ENCODE results near the gene NDUFS3.

Gene NDUFS3

GRCh38 chr11:47592251-47592650, 13.4 kb downstream of the NDUFS3 start:
- no peak for DNase-seq

GRCh38 chr11:47592970-47593369, 14.1 kb downstream of the NDUFS3 start:
- DNase-seq, result no peak

DNA sequence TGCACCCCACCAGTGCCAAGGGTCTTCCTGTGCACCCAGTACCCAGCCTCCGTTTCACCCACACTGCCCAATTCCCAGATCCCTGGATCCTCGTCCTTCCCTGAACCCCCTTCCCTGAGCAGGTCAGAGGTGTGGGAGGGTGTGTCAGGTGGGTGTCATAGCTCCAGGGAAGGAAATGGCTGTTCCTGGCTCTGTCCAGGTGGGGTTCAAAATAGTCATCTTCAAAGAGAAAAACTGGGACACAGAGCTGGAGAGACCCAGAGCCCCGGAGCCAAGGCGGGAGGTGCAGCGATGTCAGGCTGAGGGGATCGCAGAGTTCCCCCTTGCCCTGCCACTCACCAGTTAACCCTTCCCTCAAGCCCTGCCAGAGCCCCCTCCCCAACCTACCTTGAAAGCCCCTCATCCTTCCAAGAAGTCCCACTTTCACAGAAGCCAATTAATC, 14.6 kb downstream of the NDUFS3 start:
- no peak for DNase-seq

DNA sequence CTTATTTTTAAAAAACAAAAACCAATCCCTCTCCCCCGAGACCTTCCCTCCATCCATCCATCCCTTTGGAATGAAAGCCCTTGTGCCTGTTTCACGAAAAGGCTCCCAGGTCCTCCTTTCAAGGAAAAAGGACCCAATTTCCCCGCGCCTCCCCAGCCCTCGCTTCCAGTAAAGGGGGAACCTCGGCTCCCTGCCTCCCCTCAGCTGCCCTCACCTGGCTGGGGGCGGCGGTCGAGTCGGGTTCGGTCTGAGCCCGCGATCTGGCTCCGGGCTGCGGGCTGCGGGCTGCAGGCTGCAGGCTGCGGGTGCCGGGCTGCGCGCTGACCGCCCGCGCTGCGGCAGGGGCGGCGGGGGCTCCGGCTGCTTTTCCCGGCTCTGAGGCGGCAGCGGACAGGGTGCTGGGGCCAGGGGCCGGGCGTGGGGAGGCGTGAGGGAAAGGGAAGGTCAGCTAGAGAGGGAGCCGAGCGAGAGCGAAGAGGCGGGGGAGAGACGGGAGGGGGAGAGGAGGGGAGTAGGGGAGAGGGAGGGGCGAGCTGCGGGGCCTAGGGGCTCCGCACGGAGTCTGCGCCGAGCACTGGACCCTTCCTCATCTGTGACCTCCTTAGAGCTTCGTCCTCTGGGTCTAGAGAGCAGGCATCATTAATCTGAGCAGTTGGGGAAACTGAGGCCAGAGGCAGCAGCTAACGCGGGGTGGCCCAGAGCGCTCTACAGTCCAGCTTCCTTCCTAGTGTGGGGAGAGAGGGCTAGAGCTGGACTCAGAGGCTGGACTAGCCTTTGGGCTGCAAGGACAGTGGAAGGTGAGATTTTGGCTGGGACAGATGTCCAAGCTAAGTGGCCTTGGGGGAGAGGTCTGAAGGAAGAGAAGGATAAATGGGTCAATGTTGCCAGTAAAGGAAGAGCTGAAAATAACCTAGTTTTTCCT, 15.3 kb downstream of the NDUFS3 start, which contains the start of gene C1QTNF4:
TSS of gene C1QTNF4 (minus strand) at position 478 of the 922 bp plus-strand sequence. CDS start 3,601 bp downstream, outside the sequence.
- no peak for DNase-seq

DNA sequence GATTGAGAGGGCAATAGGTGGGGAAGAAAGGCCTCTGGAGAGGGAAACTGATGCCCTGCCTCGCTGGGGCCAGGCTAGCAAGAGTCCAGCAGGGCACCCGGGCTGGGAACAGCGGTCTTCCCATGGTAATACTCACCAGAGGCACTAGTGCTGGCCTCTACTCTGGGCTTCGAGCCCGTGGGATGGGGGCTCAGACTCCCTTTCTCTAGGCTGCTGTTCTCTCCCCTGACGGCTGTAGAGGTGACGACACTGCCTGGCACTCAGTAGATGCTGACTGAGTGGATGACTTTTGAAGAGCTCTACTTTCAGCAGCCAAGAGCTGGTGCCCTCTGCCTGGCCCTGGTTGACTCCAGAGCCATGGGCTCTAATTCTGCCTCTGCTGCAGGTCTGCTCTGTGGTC, 16.2 kb downstream of the NDUFS3 start:
- no peak for DNase-seq

GRCh38 chr11:47595967-47596366, 17.1 kb downstream of the NDUFS3 start:
- no peak for DNase-seq

DNA sequence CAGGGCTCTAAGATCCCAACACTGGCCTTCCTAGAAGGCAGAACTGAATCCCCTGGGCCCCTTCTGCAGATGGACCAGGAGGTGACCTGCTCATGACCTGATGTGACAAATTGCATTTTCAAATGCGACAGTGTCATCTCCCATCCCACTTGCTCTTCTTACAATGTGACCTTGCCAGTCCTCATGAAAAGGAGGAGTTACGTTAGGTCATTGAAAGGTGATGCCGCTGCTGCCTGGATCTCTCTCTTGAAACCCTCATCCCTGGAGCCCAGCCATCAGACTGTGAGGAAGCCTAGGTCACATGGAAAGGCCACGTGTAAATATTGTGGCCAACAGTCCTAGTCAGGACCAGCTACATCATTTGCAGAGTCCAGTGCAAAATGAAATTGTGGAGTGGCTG, 21.0 kb downstream of the NDUFS3 start:
- DNase-seq, result no peak

DNA sequence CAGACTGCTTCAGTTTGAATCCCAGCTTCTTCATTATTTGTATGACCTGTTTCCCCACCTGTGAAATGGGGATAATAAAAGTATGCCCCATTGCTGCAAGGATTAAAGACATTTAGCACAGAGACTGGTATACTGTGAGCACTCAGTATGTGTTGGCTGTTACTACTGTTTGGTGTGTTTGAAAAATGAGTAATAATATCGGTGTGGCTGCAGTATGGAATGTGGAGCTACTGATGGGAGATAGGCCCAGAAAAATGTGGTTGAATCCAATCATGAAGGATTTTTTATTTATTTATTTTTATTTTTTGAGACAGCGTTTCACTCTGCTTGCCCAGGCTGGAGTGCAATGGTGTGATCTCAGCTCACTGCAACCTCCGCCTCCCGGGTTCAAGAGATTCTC, 24.4 kb downstream of the NDUFS3 start:
- DNase-seq, result no peak

- no peak for DNase-seq
Observed at GRCh38 chr11:47605921-47606320, 27.0 kb downstream of the NDUFS3 start.

DNA sequence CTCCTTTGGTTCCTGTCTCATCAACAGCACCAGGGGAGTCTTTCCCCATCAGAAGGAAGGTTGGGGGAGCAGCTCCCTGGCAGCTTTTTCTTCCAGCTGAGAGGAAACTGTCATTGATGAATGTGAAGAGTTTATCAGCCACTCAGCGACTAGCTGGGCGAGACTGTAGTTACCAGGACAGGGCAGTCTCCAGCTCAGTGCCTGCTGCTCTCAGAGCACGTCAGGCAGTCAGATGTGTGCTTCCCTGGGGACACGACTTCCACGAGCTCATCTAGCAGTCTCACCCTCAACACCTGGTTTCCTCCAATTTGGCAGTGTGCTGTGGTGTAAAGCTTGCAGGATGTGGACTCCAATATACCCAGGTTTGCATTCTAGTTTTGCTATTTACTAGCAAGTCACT, 27.9 kb downstream of the NDUFS3 start:
- DNase-seq, result no peak

DNA sequence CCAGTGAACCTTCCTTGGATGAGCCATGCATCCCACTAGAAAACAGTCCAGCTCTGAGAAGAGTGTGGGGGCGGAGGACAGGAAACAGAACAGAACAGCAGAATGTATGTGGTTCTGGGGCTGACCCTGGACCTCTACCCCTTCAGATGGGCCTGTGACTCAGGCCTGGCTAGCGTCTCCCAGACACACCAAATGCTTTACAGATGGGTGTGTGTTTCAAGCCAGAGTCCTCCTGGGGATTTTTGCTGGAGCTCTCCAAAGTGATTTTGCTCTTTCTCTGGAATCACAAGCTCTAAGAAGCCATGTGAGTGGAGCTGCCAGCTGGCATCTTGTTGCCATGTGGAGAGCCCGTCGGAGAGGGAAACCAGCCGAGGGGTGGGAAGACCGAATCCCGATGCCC, 28.5 kb downstream of the NDUFS3 start:
- no peak for DNase-seq

- DNase-seq, result no peak
Observed at GRCh38 chr11:47609675-47610074, 30.8 kb downstream of the NDUFS3 start.

- no peak for DNase-seq
Observed at GRCh38 chr11:47611348-47611794, 32.5 kb downstream of the NDUFS3 start.

GRCh38 chr11:47615249-47615648, 36.4 kb downstream of the NDUFS3 start:
- DNase-seq, result no peak

DNA sequence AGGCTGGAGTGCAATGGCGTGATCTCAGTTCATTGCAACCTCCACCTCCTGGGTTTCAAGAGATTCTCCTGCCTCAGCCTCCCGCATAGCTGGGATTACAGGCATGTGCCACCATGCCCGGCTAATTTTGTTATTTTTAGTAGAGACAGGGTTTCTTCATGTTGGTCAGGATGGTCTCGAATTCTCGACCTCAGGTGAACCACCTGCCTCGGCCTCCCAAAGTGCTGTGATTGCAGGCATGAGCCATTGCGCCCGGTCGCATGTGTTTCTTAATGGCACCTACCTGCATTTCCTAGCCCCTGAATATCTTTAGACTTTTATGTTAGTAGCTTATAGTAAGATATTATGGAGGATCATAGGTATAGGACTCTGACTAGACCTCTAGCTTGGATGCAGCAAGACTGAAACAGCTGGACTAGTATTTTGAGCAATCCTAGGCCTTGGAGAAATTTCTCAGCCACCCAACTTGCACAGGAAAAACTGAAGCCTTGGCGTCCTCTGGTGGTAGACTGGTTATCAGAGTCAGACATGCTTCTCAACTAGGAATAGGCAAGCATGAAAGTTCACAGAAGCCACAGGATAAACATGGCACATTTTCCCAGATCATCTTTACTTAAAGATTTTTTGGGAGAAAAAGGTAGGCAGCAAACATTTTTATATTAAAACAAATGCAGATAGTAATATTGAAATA, 38.0 kb downstream of the NDUFS3 start:
- no peak for DNase-seq

DNA sequence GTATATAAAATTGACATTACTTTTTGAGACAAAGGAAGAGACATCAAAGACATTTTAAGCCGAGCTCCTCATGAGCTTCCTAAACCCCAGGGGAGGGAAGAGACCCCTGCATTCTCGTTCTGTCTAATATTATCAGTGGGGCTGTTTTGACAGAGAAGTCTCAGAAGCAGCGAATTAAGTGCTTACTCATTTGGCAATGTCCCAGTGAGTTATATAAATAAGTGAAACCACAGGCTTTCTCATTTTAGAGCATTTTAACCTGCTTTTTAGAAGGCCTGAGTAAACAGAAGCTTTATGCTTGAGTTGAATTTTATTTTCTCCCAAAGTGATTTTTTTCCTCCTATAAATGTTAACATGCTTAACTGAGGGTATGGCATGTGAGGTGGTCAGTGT, 38.5 kb downstream of the NDUFS3 start:
- no peak for DNase-seq

DNA sequence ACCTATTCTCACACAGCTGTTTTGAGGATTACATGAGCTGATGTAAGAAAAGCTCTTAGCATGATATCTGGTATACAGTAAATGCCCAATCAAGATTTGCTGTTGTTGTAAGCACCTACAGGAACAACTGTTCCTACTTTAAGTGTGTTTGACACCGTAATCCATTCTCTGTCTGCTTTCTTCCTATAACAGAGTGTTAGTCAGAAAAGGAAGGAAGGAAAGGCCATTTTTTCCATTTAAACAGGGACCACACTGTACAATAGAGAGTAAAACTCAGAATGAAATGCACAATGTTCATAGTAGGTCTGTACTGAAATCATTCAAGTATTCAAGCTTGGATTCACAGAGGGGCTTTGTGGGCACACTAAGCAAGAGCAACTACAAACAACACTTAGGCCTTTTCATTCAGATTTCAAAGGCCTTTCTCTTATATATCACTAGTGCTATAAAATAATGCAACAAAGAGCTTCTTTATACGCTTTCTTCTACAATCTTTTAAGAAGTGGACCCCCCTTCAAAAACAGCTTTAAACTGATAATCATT, 42.0 kb downstream of the NDUFS3 start:
- no peak for DNase-seq

GRCh38 chr11:47626234-47626633, 47.4 kb downstream of the NDUFS3 start:
- no peak for DNase-seq

GRCh38 chr11:47628026-47628425, 49.2 kb downstream of the NDUFS3 start:
- DNase-seq, result no peak

DNA sequence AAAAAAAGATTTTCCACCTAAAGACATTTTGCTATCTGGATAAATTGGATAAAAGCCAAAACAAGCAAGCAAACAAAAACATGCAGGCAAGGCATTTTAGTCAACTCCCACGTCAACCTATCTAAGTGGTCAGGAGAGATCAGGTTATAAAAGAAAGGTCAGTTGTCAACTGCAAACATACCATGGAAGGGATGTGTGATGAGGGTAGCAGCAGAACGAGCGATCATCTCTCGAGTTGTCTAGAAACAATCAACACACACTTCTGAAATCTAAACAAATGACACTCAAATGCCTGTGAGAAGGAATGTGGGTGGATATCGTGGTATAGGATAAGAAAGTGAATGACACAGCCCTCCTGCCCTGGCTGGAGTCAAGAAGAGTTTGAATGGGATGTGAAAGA, 52.6 kb downstream of the NDUFS3 start:
- DNase-seq, result no peak

Data from activated CD4-positive, alpha-beta T cell treated with anti-CD3 and anti-CD28 coated beads, Interleukin-2, amount 50 U/mL, for 4 hours (primary cell).